CD14-positive monocyte (primary cell): ENCODE measurements around the gene CCS. TPM values are rescaled to one million over a fixed set of nuclear protein-coding genes. Genes with fewer than 3 reads are reported as not detected.

Source experiments
- DNase-seq, 3 donors: peaks; one replicate each; pipeline ENCODE4 v3.0.0-alpha.2; 2011 to 2022
- H2AFZ ChIP-seq: 2 replicates; pipeline ENCODE4 v1.6.0; 2012; ENCODE audit warnings: mild to moderate bottlenecking, low read depth, low read length, inconsistent platforms; ENCODE audit not compliant: insufficient read depth, poor library complexity, severe bottlenecking
- H3K27ac ChIP-seq, 2 donors: 1 replicate in 1 of 2; 2 replicates in 1 of 2; pipeline ENCODE4 v1.5.1; 2012 to 2013; ENCODE audit warnings: low read length in 2 of 2, control low read depth in 1 of 2, inconsistent platforms in 1 of 2, low read depth in 1 of 2, mild to moderate bottlenecking in 1 of 2
- H3K27me3 ChIP-seq, 2 donors: one replicate each; pipeline versions ENCODE4 v1.6.0 to v1.6.1; 2011 to 2013; ENCODE audit warnings: low read length in 2 of 2; ENCODE audit not compliant: control insufficient read depth in 2 of 2, insufficient read depth in 2 of 2
- H3K36me3 ChIP-seq, 2 donors: replicated peaks in 1 of 2; 1 replicate in 1 of 2; 2 replicates in 1 of 2; pipeline versions ENCODE4 v1.5.1 to v1.6.1; 2012 to 2013; ENCODE audit warnings: low read length in 2 of 2, control low read depth in 1 of 2, inconsistent platforms in 1 of 2, mild to moderate bottlenecking in 1 of 2; ENCODE audit not compliant: insufficient read depth in 2 of 2, control insufficient read depth in 1 of 2
- H3K4me1 ChIP-seq, 2 donors: 1 replicate in 1 of 2; 2 replicates in 1 of 2; pipeline versions ENCODE4 v1.5.1 to v1.6.1; 2012 to 2013; ENCODE audit warnings: low read length in 2 of 2, control low read depth in 1 of 2, inconsistent platforms in 1 of 2, mild to moderate bottlenecking in 1 of 2, moderate library complexity in 1 of 2; ENCODE audit not compliant: insufficient read depth in 2 of 2, control insufficient read depth in 1 of 2
- H3K4me2 ChIP-seq: replicated peaks from 2 replicates; pipeline ENCODE3; 2012; ENCODE audit warnings: low read length, moderate library complexity, mild to moderate bottlenecking; ENCODE audit not compliant: poor library complexity, severe bottlenecking; ENCODE audit errors: extremely low read depth
- H3K4me3 ChIP-seq, 3 experiments: fragments of 200-600 bp in 1 of 3; sonication (generic) in 1 of 3; replicated peaks in 1 of 3; 1 replicate in 2 of 3; 2 replicates in 1 of 3; pipeline ENCODE4 v1.5.1; 2011 to 2013; ENCODE audit warnings: low read length in 3 of 3, mild to moderate bottlenecking in 3 of 3, control low read depth in 2 of 3, low read depth in 2 of 3, inconsistent platforms in 1 of 3, moderate library complexity in 1 of 3
- H3K79me2 ChIP-seq: 2 replicates; pipeline ENCODE4 v1.6.0; 2012; ENCODE audit warnings: mild to moderate bottlenecking, control low read depth, inconsistent platforms, low read length, moderate library complexity; ENCODE audit not compliant: insufficient read depth
- H3K9ac ChIP-seq: 2 replicates; pipeline ENCODE4 v1.6.0; 2017; ENCODE audit warnings: low read length, mild to moderate bottlenecking; ENCODE audit not compliant: insufficient read depth, poor library complexity, severe bottlenecking
- H3K9me3 ChIP-seq, 2 donors: replicated peaks in 1 of 2; 1 replicate in 1 of 2; 2 replicates in 1 of 2; pipeline versions ENCODE4 v1.5.1 to v1.6.1; 2012 to 2013; ENCODE audit warnings: low read length in 2 of 2, control low read depth in 1 of 2; ENCODE audit not compliant: control insufficient read depth in 1 of 2, insufficient read depth in 1 of 2
- H4K20me1 ChIP-seq: 2 replicates; pipeline ENCODE4 v1.6.0; 2012; ENCODE audit warnings: mild to moderate bottlenecking, low read length, control low read depth, moderate library complexity; ENCODE audit not compliant: insufficient read depth
- H3K27ac Mint-ChIP-seq, 7 donors: one replicate each; pipeline ENCODE4 v1.8.0; 2020; ENCODE audit warnings: mild to moderate bottlenecking in 7 of 7, mixed read lengths in 7 of 7, moderate library complexity in 6 of 7, inconsistent platforms in 2 of 7
- H3K27me3 Mint-ChIP-seq, 3 donors: one replicate each; pipeline ENCODE4 v1.8.0; 2021 to 2022; ENCODE audit warnings: low read depth in 3 of 3, mild to moderate bottlenecking in 3 of 3, mixed read lengths in 3 of 3, moderate library complexity in 3 of 3, inconsistent platforms in 1 of 3
- H3K36me3 Mint-ChIP-seq, 2 donors: one replicate each; pipeline ENCODE4 v1.8.0; 2020; ENCODE audit warnings: mixed read lengths in 2 of 2, inconsistent platforms in 1 of 2, mild to moderate bottlenecking in 1 of 2
- H3K4me1 Mint-ChIP-seq: one replicate; pipeline ENCODE4 v1.8.0; 2020; ENCODE audit warnings: mild to moderate bottlenecking, mixed read lengths
- H3K4me3 Mint-ChIP-seq, 2 donors: one replicate each; pipeline ENCODE4 v1.8.0; 2020; ENCODE audit warnings: mild to moderate bottlenecking in 2 of 2, mixed read lengths in 2 of 2, moderate library complexity in 1 of 2
- H3K9me3 Mint-ChIP-seq, 7 donors: one replicate each; pipeline ENCODE4 v1.8.0; 2020 to 2022; ENCODE audit warnings: mixed read lengths in 7 of 7, mild to moderate bottlenecking in 6 of 7, moderate library complexity in 6 of 7, inconsistent platforms in 2 of 7
- CTCF ChIP-seq: fragments of 200-600 bp; IDR thresholded peaks from one replicate; pipeline ENCODE4 v1.8.0; 2022; ENCODE audit warnings: antibody characterized with exemption, mild to moderate bottlenecking
- WGBS: methylation state at CpG from one replicate; pipeline ENCODE4 v1.1.5; 2013; ENCODE audit warnings: missing lambda C conversion rate; ENCODE audit not compliant: insufficient coverage; 5-methylcytosine and 5-hydroxymethylcytosine counted together
- intact Hi-C, 2 donors: fragments of 100-400 bp; cut with micrococcal nuclease; formaldehyde crosslinking; loops; one replicate each; pipeline versions ENCODE4 v1.15.0 to v1.15.1; 2023
- polyA plus RNA-seq, 3 donors: library from polyadenylated mRNA; depleted of rRNA in 1 of 3; unstranded in 2 of 3; stranded (reverse) in 1 of 3; fragments of 300-500 nt in 2 of 3; fragments of >200 nt in 1 of 3; fragmentation: Illumina TruSeq in 2 of 3; gene quantifications; 1 replicate in 2 of 3; 2 replicates in 1 of 3; pipeline ENCODE4 v1.2.3, GENCODE V29; 2012 to 2021

CCS gene
- polyA plus RNA-seq, 3 donors: 26.9 to 67.9 (median 37.0) TPM

- no CpG with 5 or more reads among the region's 1 CpG for WGBS
- DNase-seq: no peak
- no peaks in the 10 kb centered on the region for H3K27me3 ChIP-seq
- H3K9me3 Mint-ChIP-seq: peaks cover 0 to 3% (median 0%) of the 10 kb centered on the region in 7 donors
- H3K4me2 ChIP-seq: no peak overlapping the region
- H3K4me3 ChIP-seq: no peak overlapping the region
- H3K4me1 ChIP-seq: peaks cover 13 to 24% of the 10 kb centered on the region in 2 donors
- H3K27ac ChIP-seq: no peak overlapping the region
- H3K36me3 Mint-ChIP-seq: no peaks in the 10 kb centered on the region
- peaks cover 7% of the 10 kb centered on the region for H4K20me1 ChIP-seq
- H3K4me3 Mint-ChIP-seq: no peak overlapping the region
- TF ChIP-seq CTCF: no peak
- H3K27ac Mint-ChIP-seq: no peak overlapping the region
- H3K27me3 Mint-ChIP-seq: peaks cover 0 to 2% (median 2%) of the 10 kb centered on the region in 3 donors
- H3K9me3 ChIP-seq: no peaks in the 10 kb centered on the region
- H2AFZ ChIP-seq: no peak overlapping the region
- peaks cover 19% of the 10 kb centered on the region for H3K4me1 Mint-ChIP-seq
- H3K79me2 ChIP-seq: peaks cover 23% of the 10 kb centered on the region
- H3K9ac ChIP-seq: no peak overlapping the region
- no peaks in the 10 kb centered on the region for H3K36me3 ChIP-seq
- intact Hi-C loops: no loop called here
These were observed 19.5 kb downstream of the CCS start for GRCh38 chr11:66612458-66612857.

DNA sequence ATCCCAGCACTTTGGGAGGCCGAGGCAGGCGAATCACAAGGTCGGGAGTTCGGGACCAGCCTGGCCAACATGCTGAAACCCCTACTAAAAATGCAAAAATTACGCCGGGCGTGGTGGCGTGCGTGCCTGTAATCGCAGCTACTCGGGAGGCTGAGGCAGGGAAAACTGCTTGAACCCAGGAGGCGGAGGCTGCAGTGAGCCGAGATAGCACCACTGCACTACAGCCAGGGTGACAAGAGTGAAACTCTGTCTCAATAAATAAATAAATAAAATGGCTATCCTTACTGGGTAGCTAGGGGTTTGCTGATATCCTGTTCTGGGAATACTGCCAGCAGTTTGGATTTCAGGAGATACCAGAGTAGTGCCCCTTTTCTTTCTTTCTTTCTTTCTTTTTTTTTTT, 21.1 kb downstream of the CCS start:
- H2AFZ ChIP-seq: no peak overlapping the region
- H3K36me3 ChIP-seq: no peaks in the 10 kb centered on the region
- H3K9me3 ChIP-seq: no peaks in the 10 kb centered on the region
- peaks cover 39% of the 10 kb centered on the region for H3K79me2 ChIP-seq
- peaks cover 0 to 3% (median 0%) of the 10 kb centered on the region in 7 donors for H3K9me3 Mint-ChIP-seq
- no peak overlapping the region for H3K4me2 ChIP-seq
- H3K27ac Mint-ChIP-seq: no peak overlapping the region
- no peak overlapping the region for H3K9ac ChIP-seq
- peaks cover 23 to 28% of the 10 kb centered on the region in 2 donors for H3K4me1 ChIP-seq
- no peaks in the 10 kb centered on the region for H3K27me3 ChIP-seq
- DNase-seq: no peak
- H3K4me3 ChIP-seq: no peak overlapping the region
- H3K27me3 Mint-ChIP-seq: peaks cover 0 to 2% (median 2%) of the 10 kb centered on the region in 3 donors
- intact Hi-C loops: no loop called here
- H3K36me3 Mint-ChIP-seq: no peaks in the 10 kb centered on the region
- H3K27ac ChIP-seq: no peak overlapping the region
- peaks cover 24% of the 10 kb centered on the region for H3K4me1 Mint-ChIP-seq
- 95% methylated on average over 8 of the region's 13 CpGs for WGBS
- H4K20me1 ChIP-seq: peaks cover 23% of the 10 kb centered on the region
- TF ChIP-seq CTCF: no peak
- no peak overlapping the region for H3K4me3 Mint-ChIP-seq
